Measurements from ENCODE around the gene NEO1.

Gene NEO1

DNA sequence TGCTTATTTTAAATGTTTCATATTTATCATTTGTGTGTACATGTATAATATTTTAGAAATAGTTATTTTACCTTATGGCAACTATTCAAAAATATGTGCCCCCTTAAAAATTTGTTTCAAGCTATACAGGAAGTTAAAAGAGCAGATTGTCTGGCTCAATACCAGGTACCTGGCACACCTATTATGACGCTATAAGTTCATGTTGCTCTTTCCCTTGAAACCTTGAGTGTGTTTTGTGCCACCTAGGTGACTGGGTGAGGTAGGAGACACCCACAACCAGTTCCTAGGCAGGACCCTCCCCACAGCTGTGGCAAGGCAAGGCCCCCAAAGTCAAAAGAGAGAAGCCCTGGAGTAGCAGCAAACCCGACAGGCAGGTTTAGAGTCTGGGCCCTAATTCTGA, 20.6 kb upstream of the NEO1 start:
- DNase-seq (ENCODE audit: low spot score) = no peak

DNA sequence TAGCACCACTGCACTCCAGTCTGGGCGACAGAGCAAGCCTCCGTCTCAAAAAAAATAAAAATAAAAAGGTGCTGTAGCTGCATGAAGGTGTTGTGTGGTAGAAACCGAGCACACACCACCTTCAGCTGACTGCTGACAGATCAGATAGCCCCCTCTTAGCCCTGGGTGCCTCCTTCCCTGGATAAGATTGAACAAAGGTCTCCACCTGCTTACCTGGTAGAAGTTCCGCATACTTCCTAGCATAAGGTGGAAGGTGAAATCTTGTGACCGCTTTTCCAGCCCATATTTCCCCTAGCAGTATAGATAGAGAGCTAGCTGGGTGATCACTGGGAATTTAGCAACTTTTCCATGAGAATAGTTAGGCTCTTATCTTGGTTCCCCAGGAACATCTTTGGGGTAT, 18.7 kb upstream of the NEO1 start:
- no peak for DNase-seq (ENCODE audit: low spot score)

DNA sequence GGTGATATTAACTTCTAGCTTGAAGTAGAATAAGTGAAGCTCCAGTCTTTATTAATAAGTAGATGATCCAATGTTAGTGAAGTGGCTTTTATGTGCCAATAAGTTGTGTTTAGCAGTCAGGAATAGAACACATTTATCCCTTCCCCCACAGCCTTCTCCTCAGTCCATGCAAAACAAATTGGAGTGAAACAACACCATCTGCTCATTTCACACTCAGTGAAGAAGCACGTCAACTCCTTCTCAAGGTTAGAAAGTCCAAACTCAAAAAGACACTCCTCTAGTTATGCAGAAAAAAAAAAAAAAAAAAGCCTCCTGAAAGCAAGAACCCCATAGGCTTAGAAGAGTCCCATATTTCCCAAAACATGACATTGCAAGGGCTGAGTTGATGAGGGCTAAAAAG, 18.0 kb upstream of the NEO1 start:
- no peak for DNase-seq (ENCODE audit: low spot score)

DNA sequence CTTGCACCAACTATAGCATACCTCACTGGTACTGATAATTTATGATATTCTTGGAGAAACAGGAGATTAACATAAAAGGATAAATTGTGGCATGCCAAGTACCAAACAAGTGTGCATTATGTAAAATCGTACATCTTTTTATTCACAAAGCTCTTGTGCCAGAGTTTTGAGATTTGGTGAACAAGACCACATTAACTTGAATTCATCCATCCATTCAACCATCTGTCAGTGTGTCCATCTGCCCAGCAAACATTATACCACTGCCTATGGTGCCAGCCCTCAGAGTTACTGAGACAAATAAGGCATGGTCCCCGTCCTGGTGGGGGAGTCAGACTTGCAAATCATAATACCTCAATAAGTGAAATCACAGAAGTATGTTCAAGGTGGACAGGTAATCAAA, 17.0 kb upstream of the NEO1 start:
- DNase-seq (ENCODE audit: low spot score) = no peak

DNA sequence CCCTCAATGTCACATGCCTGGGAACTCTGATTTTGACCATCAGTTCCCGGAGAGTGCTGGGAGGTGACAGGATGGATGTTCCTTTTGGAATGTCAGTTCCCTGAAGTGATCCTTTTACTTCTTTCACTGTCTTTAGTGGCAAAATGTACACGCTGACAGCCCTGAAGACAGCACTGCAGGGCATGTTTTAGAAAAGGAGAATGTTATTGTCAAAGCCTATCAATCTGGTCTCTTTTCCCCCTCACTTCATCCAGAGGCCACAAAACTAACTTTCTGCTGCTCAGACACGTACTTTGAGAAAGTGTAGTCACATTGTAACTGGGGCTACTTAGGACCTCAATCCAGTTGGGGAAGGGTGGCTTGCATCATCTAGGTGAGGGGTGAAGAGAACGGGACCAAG, 14.0 kb upstream of the NEO1 start:
- DNase-seq (ENCODE audit: low spot score) = no peak

DNA sequence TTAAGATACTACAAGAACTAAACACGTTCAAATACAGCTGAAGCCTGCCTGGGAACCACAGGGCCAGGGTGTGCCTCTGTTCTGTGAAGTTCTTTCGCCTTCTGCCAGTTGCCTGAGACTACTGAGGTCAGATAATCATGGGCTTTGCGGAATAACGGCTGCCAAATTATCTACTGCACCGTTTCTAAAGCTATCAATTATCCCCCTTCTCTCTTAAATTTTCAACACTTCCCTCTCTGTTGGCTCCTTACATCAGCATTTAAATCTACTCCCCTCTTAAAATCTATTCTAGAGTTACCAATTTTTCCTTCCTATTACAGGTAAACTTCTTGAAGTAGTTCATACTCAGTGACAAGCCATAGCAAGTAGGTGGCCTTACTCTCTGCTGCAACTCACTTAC, 6.2 kb upstream of the NEO1 start:
- no peak for DNase-seq (ENCODE audit: low spot score)

DNA sequence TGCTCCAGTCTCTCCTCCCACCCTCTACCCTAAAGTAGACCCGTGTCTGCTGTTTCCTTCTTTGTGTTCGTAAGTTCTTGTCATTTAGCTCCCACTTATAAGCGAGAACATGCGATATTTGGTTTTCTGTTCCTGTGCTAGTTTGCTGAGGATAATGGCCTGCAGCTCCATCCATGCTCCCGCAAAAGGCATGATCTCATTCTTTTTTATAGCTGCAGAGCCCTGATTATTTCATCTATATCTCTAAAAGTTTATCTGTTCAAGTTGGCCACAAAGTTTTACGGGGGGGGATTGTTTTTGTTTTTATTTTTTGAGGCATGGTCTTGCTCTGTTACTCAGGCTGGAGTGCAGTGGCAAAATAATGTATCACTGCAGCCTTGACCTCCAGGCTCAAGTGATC, 4.4 kb upstream of the NEO1 start:
- DNase-seq (ENCODE audit: low spot score) = no peak

DNA sequence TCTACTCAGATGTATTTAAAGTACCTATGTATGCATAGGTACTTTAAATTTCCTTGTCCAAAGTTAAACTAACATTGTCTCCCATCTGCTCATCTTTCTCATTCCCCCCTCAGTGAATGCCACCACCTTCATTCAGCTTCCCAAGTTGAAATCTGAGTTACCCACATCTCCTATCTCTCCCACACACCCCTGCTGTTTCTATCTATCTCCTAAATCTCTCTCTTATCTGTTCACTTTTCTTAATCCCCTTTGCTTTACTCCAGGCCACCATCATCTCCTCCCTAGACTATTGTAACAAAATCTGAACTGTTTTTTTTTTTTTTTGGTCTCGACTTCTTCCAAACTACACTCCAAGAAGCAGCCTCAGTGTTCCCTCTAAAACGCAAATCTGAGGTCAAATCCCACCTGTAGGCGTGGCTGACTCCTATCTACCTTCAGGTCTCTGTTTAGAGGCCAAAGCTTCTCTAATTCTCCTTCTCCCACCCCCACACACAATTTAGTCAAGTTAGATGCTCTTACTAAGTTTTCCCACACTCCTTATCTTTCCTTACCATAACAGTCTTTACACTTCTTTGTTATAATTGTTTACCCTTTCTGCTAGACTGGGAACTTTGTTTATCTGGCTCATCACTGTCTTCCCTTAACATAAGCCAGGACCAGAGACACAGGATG, 3.5 kb upstream of the NEO1 start:
- no peak for DNase-seq (ENCODE audit: low spot score)

DNA sequence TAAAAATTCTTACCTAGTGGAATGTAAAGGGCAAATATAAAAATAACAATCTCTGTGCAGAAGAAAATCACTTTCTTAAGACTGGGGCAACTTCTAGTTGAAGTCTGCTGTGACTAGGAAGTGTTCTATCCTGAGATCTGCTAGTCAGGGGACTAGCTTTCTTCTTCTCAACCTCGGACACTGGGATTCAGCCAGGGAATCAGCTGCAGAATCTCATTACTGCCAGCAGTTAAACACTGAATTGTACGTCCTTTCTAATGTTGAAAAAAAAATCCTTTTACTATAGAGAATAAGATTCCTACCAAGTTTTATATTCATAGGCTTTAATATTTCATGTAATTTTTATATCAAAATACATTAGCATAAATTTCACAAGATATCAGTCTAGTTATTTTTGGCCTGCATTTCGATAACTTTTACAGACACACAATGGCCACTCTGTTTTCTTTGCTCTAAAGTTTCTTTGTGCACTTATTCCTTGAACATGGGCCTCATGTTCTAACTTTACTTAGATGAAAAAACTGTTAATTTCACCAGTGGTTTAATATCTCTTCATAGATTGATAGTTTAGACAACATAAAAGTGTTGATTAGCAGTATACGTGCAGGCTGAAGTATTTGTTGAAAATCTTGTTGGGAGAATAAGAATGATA, 2.6 kb upstream of the NEO1 start:
- no peak for DNase-seq (ENCODE audit: low spot score)

DNA sequence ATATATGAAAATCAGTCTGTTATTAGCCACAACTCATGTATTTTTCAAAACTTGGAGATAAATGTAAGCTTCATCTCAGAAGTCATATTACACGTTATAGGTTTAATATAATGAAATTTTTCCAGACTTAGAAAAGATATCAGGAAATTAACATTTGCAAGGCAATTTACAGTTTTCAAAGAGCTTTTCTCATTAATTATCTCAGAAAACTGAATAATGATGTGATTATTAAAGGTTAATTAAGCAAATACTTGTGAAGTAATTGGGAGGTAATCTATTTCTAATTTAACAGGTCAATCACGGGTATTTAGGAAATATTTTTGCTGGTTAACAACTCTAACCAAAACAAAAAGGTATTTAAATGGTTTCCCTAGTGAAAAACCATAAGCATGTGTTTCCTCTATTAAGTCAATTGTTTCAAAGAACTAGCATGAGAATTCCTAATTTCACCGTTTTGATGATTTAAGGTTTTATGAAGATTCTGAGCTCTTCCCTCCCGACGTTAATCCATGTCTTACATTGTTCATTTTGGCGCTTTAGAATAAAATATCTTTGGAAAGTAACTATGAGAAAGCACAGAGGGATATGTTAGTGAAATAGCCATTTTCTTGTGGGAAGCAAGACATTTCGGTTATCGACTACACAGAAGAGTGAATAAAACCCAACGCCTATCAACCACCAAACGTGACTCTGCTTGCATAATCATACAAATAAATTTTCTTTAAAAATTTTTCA, 1.5 kb upstream of the NEO1 start:
- no peak for DNase-seq (ENCODE audit: low spot score)

DNA sequence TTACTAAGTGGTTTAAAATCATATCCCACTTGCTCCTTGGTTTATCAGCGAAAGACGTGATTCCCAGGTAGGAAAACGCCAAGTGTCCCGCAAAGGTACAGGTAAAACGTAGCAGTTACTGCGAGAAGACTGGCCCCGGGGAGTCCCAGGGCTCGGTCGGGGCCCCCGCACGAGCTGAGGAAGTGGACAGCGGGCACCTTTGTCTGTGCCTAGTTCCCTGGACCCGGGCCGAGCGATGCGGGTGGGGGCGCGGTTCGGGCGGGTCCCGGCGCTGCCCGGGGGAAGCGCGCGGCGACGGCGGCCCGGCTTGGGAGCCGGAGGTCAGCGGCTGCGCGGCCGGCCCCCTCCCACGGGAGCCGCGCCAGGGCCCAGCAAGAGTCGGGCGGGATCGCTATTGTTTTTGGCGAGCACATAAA, 864 bp upstream of the NEO1 start:
- no peak for DNase-seq (ENCODE audit: low spot score)

DNA sequence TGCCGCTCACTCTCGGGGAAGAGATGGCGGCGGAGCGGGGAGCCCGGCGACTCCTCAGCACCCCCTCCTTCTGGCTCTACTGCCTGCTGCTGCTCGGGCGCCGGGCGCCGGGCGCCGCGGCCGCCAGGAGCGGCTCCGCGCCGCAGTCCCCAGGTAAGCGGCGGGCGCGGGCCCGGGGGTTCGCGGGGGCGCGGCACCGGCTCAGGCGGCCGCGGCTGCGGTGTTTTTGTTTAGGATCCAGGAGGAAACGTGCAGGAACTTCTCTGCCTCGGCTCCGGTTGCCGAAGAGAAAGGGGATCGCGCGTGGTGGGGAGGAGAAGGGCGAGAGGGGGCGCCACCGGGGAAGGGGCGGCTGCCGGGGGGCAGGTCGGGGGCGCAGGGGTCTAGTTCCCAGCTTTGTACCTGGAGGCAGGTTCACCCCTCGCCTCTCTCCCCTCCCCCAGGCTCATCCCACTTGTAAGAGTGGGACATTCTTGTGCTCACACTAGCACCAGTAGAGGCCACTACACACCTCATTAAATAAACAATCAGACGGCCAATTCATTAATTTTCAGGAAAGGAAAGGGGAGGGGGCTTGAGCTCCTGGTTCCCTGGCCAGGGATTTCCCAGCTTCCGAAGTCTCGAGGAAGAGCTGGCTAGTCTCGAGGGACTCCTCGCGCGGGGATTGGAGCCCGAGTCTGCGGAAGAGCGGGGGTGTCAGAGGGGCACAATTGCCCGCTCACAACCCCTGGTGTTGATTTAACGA, 562 bp downstream of the NEO1 start:
- peak; percentile 19 for DNase-seq (ENCODE audit: low spot score)

DNA sequence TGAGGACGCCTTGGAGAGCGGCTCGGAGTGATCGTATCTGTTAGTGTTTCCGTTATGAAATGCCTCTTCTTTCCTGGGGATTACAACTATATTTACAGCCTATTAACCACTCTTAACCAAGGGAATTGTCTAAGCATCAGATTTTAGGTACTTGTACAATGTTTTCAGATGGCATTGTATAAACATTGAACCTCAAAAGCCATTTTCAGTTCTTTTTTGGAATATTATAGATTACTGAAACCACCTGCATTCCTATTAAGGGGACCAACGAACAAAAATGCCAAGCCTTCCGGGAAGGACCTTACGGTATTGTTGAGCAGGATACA, 1.1 kb downstream of the NEO1 start:
- DNase-seq (ENCODE audit: low spot score) = no peak

DNA sequence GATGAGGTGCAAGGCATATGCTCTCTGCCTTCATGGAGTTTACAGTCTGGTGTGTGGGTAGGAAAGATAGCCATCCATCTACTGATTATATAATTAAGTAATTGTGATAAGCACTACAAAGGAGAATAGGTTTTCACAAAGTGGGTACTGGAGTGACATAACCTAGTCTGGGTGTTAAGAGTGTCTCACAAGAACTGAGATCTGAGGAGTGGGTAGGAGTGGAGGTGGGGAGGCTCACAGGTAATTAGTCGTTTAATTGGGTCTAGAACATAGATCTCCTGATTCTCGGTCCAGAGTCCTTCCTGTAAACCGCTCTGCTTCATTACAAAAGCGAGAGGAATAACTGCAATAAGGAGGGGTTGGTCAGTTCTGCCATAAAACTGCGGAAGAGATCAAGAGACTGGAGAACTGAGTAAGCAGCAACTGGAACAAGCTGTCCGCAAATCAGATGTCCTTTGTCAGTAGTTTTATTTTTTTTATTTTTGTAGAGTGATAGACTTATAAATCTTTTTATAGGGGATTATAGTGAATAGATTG, 2.2 kb downstream of the NEO1 start:
- DNase-seq (ENCODE audit: low spot score) = no peak

DNA sequence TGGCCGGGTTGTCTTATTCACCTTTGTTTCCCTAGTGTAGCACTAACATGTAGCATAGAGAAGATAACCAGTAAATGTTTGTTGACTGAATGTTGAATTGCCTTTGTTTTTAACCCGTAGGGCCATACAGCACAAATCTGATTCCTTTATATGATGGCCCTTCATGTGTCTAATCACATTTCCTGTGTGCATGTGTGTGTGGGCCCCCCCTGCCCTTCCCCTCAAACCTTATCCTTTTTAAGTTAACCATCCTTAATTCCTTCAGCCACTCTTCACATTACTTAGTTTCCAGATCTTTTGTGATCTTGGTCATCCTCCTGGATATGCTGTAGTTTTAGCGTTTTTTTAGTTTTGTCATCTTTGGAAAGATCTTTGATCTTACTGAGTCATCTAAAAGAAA, 4.2 kb downstream of the NEO1 start:
- no peak for DNase-seq (ENCODE audit: low spot score)

DNA sequence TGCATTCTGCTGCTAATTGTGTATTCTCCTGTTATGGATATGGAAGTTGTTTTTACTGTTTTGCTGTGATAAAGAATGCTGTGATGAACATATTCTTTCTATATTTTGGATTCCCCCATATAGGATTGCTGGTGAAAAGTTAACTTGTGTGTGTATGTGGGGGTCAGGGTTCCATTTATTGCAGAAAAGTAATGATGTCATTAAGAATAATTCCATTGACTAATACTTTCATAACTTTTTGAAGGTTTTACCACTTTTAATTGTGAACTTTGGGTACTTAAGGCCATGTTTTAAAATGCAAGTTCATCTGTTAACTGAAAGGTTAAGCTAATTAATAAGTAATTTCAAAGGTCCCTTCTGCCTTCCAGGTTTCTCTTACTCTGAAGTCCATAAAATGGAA, 6.2 kb downstream of the NEO1 start:
- DNase-seq (ENCODE audit: low spot score) = no peak

DNA sequence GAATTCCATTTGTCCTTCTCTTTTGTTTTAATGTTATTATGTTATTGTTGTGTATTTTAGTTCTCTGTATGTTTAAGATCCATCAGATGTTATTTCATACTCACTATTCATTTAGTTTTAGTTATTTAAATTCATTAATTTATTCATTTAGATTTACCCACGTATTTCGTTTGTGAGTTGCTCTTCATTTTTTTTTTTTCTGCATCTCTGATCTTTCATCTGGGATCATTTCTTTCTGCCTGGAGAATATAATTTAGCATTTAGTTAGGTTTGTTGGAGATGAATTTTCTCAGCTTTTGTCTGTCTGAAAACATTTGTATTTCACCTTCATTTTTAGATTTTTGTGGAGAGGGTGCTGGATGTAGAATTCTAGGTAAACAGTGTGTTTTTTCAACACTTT, 12.9 kb downstream of the NEO1 start:
- DNase-seq (ENCODE audit: low spot score) = no peak

DNA sequence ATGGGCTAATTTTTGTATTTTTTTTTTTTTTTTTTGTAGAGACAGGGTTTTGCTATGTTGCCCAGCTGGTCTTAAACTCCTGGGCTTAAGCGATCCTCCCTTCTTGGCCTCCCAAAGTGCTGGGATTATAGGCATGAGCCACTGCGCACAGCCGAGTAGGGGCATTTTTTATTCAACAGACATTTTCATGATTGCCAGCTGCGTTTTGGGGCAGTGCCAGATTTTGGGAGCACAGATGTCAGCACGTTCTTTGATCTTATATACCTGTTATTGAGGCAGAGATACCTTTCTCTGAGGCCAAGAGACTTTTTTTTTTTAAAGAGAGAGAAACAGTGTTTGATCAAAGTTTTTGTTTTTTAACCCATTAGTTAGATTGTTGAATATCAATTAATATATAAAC, 16.8 kb downstream of the NEO1 start:
- DNase-seq (ENCODE audit: low spot score) = no peak

DNA sequence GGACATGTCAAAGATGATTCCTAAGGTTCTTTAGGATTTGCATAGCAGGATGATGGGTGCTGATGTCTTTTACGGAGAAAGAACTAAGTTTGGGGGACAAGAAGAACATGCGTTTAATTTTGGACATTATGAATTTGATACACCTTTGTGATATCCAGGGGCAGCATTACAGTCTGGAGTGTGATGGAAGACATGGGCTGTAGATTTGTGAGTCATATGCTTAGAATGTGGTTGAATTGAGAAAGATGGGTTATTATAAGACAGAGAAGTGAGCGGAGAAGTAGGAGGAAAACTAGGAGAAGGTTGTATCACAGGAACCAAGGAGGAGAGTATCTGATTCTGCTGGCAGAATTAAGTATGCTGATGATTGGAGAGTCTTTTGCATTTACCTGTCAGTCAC, 20.6 kb downstream of the NEO1 start:
- DNase-seq (ENCODE audit: low spot score) = no peak

DNA sequence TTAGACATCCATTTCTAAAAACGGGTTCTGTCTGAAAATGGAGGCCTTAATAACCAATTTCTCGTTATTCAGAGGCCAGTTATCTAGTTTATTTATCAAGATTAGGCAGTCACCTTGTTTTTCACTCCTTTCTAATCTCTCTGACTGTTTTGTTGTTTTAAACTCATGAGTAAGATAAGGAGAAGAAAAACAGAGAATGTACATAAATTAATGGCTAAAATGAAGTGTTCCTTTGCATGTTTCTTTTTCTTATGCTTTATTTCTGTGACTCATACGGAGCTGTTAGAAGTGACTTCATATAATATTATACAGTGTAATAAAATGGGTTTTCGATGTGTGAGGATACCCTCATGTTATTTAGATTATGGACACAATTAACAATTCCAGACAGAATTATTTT, 22.0 kb downstream of the NEO1 start:
- DNase-seq (ENCODE audit: low spot score) = no peak

DNA sequence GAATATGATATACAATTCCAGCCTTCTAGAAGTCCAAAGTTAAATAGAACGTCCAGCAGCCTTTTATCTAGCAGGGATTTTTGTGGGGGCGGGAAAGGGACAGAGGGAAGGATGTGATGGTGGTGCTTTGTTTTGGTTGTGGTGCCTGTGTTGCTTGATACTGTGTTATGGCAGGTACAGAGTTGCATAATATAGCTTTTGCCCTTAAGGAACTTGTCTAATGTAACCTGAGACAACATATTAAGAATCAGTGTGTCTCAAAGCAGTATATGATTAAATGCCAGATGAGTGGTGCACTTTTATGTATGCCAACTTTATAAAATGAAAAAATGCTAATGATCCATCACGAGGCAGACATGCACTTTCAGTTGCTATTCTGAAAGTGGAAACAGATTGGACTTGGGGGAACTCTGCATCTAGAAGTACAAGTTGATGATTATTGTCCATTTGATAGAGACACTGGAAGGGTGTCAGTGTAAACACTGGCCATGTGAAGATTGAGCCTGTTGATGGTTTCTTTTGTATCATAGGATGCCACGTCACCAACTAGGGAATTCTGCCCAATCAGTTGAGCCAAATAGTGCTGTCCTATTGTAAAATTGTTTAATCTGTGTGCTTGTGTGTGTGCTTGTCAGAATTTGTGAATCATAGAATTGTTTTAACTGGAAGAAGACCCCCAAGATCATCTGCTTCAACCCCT, 23.0 kb downstream of the NEO1 start:
- DNase-seq (ENCODE audit: low spot score) = no peak

DNA sequence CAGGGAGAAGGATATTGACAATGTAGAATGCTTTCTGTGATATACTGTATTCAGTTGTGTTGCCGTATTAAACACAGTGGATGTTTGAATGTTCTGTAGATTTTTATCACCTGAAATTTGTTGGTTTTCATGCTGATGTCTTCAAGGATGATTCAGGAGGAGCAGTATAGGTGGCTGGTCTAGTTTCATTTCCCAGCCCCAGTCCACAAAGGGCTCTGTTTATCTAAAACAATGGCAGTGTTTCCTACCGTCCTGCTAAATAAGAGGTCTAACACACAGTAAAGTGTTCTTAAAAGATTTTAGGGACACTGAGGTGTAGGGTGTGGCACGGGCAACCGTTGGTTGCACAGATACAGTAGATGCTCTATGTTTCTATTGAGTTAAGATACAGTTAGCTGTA, 26.0 kb downstream of the NEO1 start:
- DNase-seq (ENCODE audit: low spot score) = no peak
